Spinal cord (tissue), 10 donors: Measurements from ENCODE around the gene DCUN1D3. TPM values are rescaled to one million over a fixed set of nuclear protein-coding genes. Genes with fewer than 3 reads are reported as not detected.
"Not testable (repeated sequence)": the region's sequence is repeated elsewhere in the genome, so short reads cannot be mapped to it uniquely, and the experiment has no call there.

Experiments
- DNase-seq, 6 donors: peaks; one replicate each; pipeline versions ENCODE4 v3.0.0 to v3.0.0-alpha.2; 2013 to 2015; ENCODE audit warnings: low spot score in 6 of 6, low read depth in 4 of 6
- H3K27ac ChIP-seq: one replicate; pipeline ENCODE4 v1.5.1; 2013; ENCODE audit warnings: low read depth, low read length, control low read depth
- H3K27me3 ChIP-seq: one replicate; pipeline ENCODE4 v1.6.1; 2013; ENCODE audit warnings: low read length; ENCODE audit not compliant: control insufficient read depth, insufficient read depth
- H3K36me3 ChIP-seq: one replicate; pipeline ENCODE4 v1.6.1; 2013; ENCODE audit warnings: low read length; ENCODE audit not compliant: control insufficient read depth, insufficient read depth
- H3K4me1 ChIP-seq: one replicate; pipeline ENCODE4 v1.6.1; 2013; ENCODE audit warnings: low read length; ENCODE audit not compliant: control insufficient read depth, insufficient read depth
- H3K4me3 ChIP-seq: one replicate; pipeline ENCODE4 v1.5.1; 2013; ENCODE audit warnings: low read depth, low read length, control low read depth
- H3K9me3 ChIP-seq: one replicate; pipeline ENCODE4 v1.6.1; 2013; ENCODE audit warnings: low read length; ENCODE audit not compliant: control insufficient read depth, insufficient read depth
- WGBS: methylation state at CpG from one replicate; pipeline ENCODE4 v1.1.5; 2013; ENCODE audit warnings: missing lambda C conversion rate; ENCODE audit not compliant: insufficient coverage; 5-methylcytosine and 5-hydroxymethylcytosine counted together
- polyA plus RNA-seq, 2 donors: library from polyadenylated mRNA; unstranded; fragments of 120-200 nt; gene quantifications; one replicate each; pipeline ENCODE4 v1.2.1, GENCODE V29; 2013; ENCODE audit not compliant: insufficient read length in 2 of 2
- total RNA-seq, 2 donors: library from RNA; depleted of rRNA in 1 of 2; stranded (reverse); fragments of 120-200 nt in 1 of 2; fragments of >200 nt in 1 of 2; gene quantifications; one replicate each; pipeline versions ENCODE4 v1.2.3 to v1.2.4, GENCODE V29; 2013 to 2014
- donor health status: healthy.

DCUN1D3 gene
- total and polyA plus RNA-seq, 4 donors, result 5.9 to 14.0 (median 7.4) TPM

DNA sequence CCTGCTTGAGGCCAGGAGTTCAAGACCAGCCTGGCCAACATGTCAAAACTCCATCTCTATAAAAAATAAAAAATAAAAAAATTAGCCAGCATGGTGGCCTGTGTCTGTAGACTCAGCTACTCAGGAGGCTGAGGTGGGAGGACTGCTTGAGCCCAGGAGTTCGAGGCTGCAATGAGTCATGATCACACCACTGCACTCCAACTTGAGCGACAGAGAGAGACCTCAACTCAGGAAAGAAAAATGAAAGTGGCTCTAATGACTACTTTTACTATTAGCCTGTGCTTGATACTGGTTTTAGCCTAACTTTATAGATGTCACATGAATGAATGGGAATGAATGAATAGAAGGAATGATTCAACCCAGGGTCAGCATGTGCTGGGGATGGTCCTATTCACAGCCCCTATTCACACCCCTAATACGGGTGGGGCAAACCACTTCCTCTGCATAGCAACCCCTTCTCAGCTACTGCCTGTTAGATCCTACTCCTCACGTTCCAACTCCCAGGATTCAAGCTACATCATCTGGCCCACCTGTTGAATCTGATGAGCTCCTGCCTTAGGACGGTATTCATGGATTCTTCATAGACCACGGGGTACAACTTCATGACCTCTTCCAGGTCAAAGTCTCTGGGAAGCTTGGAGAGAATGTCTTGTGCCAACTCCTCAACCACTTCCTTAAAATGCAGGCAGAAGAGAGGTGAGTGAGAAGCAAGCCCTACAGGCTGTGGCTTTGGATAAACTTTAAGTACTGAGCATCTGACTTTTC, 40.9 kb upstream of the DCUN1D3 start:
- no peak for DNase-seq
- Histone ChIP-seq H3K27ac (no peak overlapping the region), H3K27me3 (no peaks in the 10 kb centered on the region), H3K36me3 (no peaks in the 10 kb centered on the region), H3K4me3 (no peak overlapping the region), H3K9me3 (no peaks in the 10 kb centered on the region), H3K4me1 (no peaks in the 10 kb centered on the region)
- WGBS, result 58% methylated on average over 2 of the region's 6 CpGs

DNA sequence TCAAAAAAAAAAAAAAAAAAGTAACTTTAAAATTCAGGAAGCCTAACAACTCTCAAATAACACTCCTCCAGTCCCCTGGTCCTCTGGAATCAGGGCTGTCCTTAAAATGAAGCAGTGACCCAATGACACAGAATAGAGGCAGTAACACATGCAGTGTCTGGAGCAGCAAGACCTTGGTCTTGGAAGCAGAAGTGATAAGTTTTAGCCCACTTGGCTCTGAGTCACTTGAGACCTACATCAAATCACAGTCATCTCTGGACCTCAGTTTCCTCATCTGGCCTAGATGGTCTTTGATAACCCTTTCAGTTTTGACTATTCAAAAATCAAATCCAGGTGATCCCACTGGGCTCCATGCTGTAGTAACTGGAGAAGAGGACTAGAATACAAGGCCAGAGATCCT, 39.5 kb upstream of the DCUN1D3 start:
- Histone ChIP-seq H3K4me3 (no peak overlapping the region), H3K9me3 (no peaks in the 10 kb centered on the region), H3K27ac (no peak overlapping the region), H3K36me3 (no peaks in the 10 kb centered on the region), H3K4me1 (no peaks in the 10 kb centered on the region), H3K27me3 (no peaks in the 10 kb centered on the region)
- no peak for DNase-seq

DNA sequence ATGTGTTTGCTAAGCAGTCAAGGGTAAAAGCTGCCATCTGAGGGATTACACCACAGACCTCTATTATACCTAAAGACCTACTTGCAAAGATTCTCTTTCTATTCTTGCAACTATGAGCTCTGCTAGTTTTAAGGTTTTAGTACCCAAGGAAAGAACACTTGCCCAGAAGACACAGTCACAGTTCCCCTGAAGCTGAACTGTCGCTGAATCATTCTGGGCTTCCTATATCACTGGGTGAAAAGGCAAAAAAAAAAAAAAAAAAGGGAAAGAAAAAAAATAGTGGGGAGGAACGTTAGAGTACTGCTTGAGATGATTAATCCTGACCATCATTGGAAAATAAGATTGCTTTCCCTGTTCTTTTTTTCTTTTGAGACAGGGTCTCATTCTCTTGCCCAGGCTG, 38.3 kb upstream of the DCUN1D3 start:
- H3K36me3 ChIP-seq, result no peaks in the 10 kb centered on the region
- DNase-seq, result no peak
- no peak overlapping the region for H3K4me3 ChIP-seq
- WGBS, result no CpG with 5 or more reads among the region's 2 CpGs
- no peaks in the 10 kb centered on the region for H3K27me3 ChIP-seq
- no peaks in the 10 kb centered on the region for H3K9me3 ChIP-seq
- H3K27ac ChIP-seq, result no peak overlapping the region
- H3K4me1 ChIP-seq, result no peaks in the 10 kb centered on the region

DNA sequence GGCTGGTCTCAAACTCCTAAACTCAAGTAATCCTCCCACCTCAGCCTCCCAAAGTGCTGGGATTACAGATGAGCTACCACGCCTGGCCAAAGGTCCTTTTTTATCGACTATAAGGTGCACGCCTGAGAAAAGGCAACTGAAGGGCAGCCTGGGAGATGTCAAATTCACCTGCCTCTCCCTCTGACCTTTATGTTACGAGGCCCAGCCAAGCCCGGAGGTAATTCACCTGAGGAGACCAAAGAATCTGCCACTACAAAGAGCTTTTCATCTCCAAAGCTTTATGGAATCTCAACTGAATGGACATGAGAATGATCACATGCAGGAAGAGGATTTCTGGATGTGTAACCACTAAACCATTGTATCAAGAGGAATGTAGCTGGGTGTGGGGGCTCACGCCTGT, 37.6 kb upstream of the DCUN1D3 start:
- Histone ChIP-seq H3K27me3 (no peaks in the 10 kb centered on the region), H3K36me3 (no peaks in the 10 kb centered on the region), H3K27ac (no peak overlapping the region), H3K9me3 (no peaks in the 10 kb centered on the region), H3K4me3 (no peak overlapping the region), H3K4me1 (no peaks in the 10 kb centered on the region)
- DNase-seq, result no peak
- 90% methylated on average over 6 of the region's 6 CpGs for WGBS

DNA sequence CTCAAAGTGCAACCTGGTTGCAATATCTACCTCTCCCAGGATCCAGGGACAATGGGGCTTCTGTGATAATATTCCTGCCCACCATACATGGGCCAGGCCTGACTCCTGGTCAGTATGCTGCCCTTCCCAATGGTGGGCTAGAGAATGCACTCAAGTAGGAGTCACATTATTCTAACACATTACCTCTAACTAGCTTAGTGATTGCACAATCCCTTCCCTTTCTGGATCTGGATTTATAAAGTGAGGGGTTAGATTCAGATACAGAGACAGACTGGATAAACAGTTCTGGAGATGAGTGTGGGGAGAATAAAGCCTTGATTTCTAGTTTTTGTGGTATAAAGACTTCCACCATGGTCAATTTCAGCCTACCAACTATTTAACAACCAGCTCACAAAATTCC, 33.4 kb upstream of the DCUN1D3 start:
- no peak overlapping the region for H3K4me3 ChIP-seq
- H3K36me3 ChIP-seq, result no peaks in the 10 kb centered on the region
- H3K27me3 ChIP-seq, result no peaks in the 10 kb centered on the region
- H3K27ac ChIP-seq, result no peak overlapping the region
- no peak for DNase-seq
- no peaks in the 10 kb centered on the region for H3K4me1 ChIP-seq
- no peaks in the 10 kb centered on the region for H3K9me3 ChIP-seq

DNA sequence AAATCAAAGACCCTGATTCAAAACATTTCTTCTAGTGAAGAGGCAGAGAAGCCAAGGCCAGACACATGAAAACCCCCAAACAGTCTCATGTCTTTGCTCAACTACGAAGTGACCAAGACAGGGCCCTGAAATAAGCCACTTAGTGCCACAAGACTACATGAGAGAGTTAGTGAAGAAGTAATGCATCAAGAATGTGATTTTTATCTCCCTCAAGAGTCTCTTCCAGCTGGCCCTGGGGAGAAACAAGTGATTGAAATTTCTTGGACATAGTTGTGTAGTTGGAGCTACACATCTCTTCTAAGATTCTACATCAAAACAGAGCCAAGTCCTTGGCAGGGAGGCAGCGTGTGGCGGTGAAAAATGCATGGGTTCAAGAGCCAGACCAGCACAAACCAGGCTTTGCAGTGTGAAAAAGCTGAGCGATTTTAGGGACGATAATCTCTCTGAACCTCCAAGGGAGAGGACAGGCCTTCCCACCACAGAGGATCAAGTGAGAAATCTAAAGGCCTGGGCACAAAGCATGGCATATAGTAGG, 31.0 kb upstream of the DCUN1D3 start:
- Histone ChIP-seq H3K27ac (no peak overlapping the region), H3K36me3 (no peaks in the 10 kb centered on the region), H3K4me3 (no peak overlapping the region), H3K9me3 (no peaks in the 10 kb centered on the region), H3K4me1 (no peaks in the 10 kb centered on the region), H3K27me3 (no peaks in the 10 kb centered on the region)
- no CpG with 5 or more reads among the region's 5 CpGs for WGBS
- peak in 1 of 6 donors; percentile 75 for DNase-seq

DNA sequence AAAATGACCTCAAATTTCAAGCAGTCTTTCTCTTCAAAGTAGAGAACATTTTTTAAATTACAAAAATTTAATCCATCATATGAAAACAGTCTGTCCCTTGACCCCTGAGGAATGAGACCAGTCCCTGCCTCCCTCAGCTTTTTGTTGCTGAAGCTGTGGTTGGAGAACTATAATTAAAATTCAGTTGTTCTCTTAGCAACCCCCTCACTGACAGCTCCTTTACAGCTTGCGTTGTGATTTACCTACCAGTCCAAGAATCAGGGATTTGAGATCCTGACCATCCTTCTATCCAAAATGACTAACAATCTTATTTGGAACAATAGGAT, 30.2 kb upstream of the DCUN1D3 start:
- no peaks in the 10 kb centered on the region for H3K9me3 ChIP-seq
- no peak overlapping the region for H3K27ac ChIP-seq
- H3K4me3 ChIP-seq, result no peak overlapping the region
- no peak for DNase-seq
- H3K4me1 ChIP-seq, result no peaks in the 10 kb centered on the region
- H3K27me3 ChIP-seq, result no peaks in the 10 kb centered on the region
- no peaks in the 10 kb centered on the region for H3K36me3 ChIP-seq
- WGBS, result no CpG with 5 or more reads among the region's 1 CpG

DNA sequence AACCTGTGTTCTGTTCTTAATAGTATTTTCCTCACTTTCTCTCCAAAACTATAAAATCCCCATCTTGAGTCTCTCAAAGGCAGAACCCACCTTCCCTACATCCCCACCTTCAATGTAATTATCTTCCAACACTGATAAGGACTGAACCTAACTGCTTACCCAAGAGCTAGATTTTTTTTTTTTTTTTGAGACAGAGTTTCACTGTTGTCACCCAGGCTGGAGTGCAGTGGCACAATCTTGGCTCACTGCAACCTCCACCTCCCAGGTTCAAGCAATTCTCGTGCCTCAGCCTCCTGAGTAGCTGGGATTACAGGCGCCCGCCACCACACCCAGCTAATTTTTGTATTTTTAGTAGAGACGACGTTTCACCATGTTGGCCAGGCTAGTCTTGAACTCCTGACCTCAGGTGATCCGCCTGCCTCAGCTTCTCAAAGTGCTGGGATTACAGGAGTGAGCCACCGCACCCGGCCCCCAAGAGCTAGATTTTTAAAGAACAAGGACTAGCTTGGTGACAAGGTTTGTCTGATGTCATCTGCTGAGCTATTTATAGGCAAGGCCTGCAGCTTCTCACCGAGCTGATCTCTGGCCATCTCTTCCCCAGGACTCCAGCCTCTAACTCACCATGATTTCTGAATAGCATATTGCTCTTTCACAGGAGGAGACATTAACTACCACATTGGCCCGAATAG, 29.7 kb upstream of the DCUN1D3 start:
- WGBS, result 77% methylated on average over 7 of the region's 10 CpGs

DNA sequence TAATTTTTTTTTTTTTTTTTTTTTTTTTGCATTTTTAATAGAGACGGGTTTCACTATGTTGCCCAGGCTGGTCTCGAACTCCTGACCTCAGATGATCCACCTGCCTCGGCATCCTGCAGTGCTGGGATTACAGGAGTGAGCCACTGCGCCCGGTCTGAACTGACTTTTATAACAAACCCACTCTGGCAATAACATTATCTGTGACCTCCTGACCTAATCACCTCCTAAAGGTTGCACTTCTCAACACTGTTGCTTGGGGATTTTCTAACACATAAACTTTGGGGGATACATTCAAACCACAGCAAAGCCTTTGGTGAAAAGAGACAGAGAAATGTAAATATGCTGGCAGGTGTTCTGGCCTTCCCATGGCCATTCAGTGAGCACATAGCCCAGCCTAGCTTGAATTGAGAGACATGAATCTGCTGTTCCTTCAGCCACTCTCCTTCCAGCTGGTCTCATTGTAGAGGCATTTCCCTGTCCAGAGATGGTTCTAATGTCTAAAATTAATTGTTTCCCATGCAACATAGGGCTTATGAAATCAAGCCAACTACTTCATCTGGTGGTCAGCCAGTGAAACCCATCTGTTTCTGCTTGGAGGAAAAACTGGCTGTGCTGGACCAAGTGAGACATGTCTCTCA, 28.7 kb upstream of the DCUN1D3 start:
- H3K9me3 ChIP-seq, result no peaks in the 10 kb centered on the region
- H3K4me1 ChIP-seq, result no peaks in the 10 kb centered on the region
- no peak overlapping the region for H3K4me3 ChIP-seq
- WGBS, result 90% methylated on average over 5 of the region's 5 CpGs
- no peaks in the 10 kb centered on the region for H3K36me3 ChIP-seq
- no peaks in the 10 kb centered on the region for H3K27me3 ChIP-seq
- H3K27ac ChIP-seq, result no peak overlapping the region
- DNase-seq, result peak in 1 of 6 donors; percentile 17

More for the DNA sequence above, 29.7 kb upstream of the DCUN1D3 start:
- H3K9me3 ChIP-seq, H3K36me3 ChIP-seq, H3K27ac ChIP-seq, DNase-seq, H3K4me3 ChIP-seq, H3K27me3 ChIP-seq, H3K4me1 ChIP-seq: not testable (repeated sequence)

DNA sequence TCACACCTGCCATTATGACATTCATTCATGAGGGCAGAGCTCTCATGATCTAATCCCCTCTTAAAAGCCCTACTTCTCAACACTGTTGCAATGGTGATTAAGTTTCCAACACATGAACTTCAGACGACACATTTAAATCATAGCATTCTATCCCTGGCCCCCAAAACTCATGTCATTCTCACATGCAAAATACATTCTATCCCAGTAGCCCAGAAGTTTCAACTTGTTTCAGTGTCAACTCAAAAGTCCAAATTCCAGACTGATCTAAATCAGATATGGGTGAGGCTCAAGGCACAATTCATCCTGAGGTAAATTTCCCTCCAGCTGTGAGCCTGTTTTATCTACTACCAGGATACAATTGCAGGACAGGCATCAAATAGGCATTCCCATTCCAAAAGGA, 25.6 kb upstream of the DCUN1D3 start:
- Histone ChIP-seq H3K27me3 (no peaks in the 10 kb centered on the region), H3K36me3 (peaks cover 7% of the 10 kb centered on the region), H3K4me3 (no peak overlapping the region), H3K9me3 (no peaks in the 10 kb centered on the region), H3K4me1 (no peaks in the 10 kb centered on the region), H3K27ac (no peak overlapping the region)
- DNase-seq, result no peak
- 100% methylated on average over 1 of the region's 1 CpG for WGBS
